ENCODE measurements around the gene RPL39. TPM values are rescaled to one million over a fixed set of nuclear protein-coding genes. Genes with fewer than 3 reads are reported as not detected.
"Not testable (repeated sequence)": the region's sequence is repeated elsewhere in the genome, so short reads cannot be mapped to it uniquely, and the experiment has no call there.

Gene RPL39
- total RNA-seq, result 1,000 to 10,000 TPM; 3,049 to 3,109 TPM

GRCh38 chrX:119791437-119792231 lies at the start of gene RPL39:
Gene RPL39, minus strand, starts transcription at chrX:119791630. Its CDS starts 54 bp downstream, at chrX:119791576.
- peak; percentile 82 for DNase-seq
- Mint-ChIP-seq H3K4me1 (ENCODE audit: low read depth) (peaks cover 29% of the 10 kb centered on the region), H3K27ac (peak within 1 kb of the TSS; percentile 95), H3K36me3 (ENCODE audit: low read depth) (peaks cover 42% of the 10 kb centered on the region), H3K27me3 (ENCODE audit: low read depth) (no peaks in the 10 kb centered on the region), H3K9me3 (no peaks in the 10 kb centered on the region), H3K4me3 (peak within 1 kb of the TSS; percentile 86)
- intact Hi-C loops (cut with micrococcal nuclease), result loop anchor here (1.0 to 5.0 kb wide), 12 partner anchors 30 to 323 kb away; partner anchors contain the start of genes NDUFA1, NKAP, NKRF and RNF113A
- CTCF ChIA-PET, result interaction anchor here (1.4 to 1.9 kb wide), 3 partner anchors 61 to 96 kb away, joined by 3 to 4 read pairs (median 3); partner anchors contain the start of gene UPF3B

- H3K9me3 Mint-ChIP-seq, result no peaks in the 10 kb centered on the region
- intact Hi-C loops (cut with micrococcal nuclease), result no loop called here
- peaks cover 31% of the 10 kb centered on the region for H3K36me3 Mint-ChIP-seq (ENCODE audit: low read depth)
- H3K27me3 Mint-ChIP-seq (ENCODE audit: low read depth), result no peaks in the 10 kb centered on the region
- DNase-seq, result no peak
- CTCF ChIA-PET, result interaction anchor here (1.3 kb wide), 1 partner anchor 12 kb away, joined by 3 read pairs; no protein-coding TSS in a partner anchor
- H3K4me3 Mint-ChIP-seq, result no peak overlapping the region
- H3K4me1 Mint-ChIP-seq (ENCODE audit: low read depth), result no peaks in the 10 kb centered on the region
- H3K27ac Mint-ChIP-seq, result no peak overlapping the region
Observed at GRCh38 chrX:119833905-119834304, 42.5 kb upstream of the RPL39 start.

GRCh38 chrX:119828446-119828845 lies 37.0 kb upstream of the RPL39 start:
- Mint-ChIP-seq H3K9me3 (no peaks in the 10 kb centered on the region), H3K27ac (no peak overlapping the region), H3K27me3 (ENCODE audit: low read depth) (no peaks in the 10 kb centered on the region), H3K4me3 (no peak overlapping the region), H3K36me3 (ENCODE audit: low read depth) (peaks cover 13% of the 10 kb centered on the region), H3K4me1 (ENCODE audit: low read depth) (peaks cover 11% of the 10 kb centered on the region)
- CTCF ChIA-PET, result no interaction called here
- no peak for DNase-seq
- intact Hi-C loops (cut with micrococcal nuclease), result no loop called here

- Mint-ChIP-seq H3K9me3 (no peaks in the 10 kb centered on the region), H3K4me3 (no peak overlapping the region), H3K4me1 (ENCODE audit: low read depth) (peaks cover 18% of the 10 kb centered on the region), H3K36me3 (ENCODE audit: low read depth) (peaks cover 10% of the 10 kb centered on the region), H3K27me3 (ENCODE audit: low read depth) (no peaks in the 10 kb centered on the region), H3K27ac (peak overlapping the region; percentile 30)
- intact Hi-C loops (cut with micrococcal nuclease), result loop anchor here (1.0 to 2.0 kb wide), 2 partner anchors 26 to 35 kb away; partner anchors contain the start of genes RPL39 and UPF3B
- CTCF ChIA-PET, result no interaction called here
- peak; percentile 38 for DNase-seq
Observed at GRCh38 chrX:119826399-119826959, 35.0 kb upstream of the RPL39 start.

- intact Hi-C loops (cut with micrococcal nuclease); DNase-seq; H3K36me3 Mint-ChIP-seq (ENCODE audit: low read depth); H3K4me3 Mint-ChIP-seq; H3K9me3 Mint-ChIP-seq; CTCF ChIA-PET; H3K27ac Mint-ChIP-seq; H3K27me3 Mint-ChIP-seq (ENCODE audit: low read depth): not testable (repeated sequence)
- H3K4me1 Mint-ChIP-seq (ENCODE audit: low read depth), result peaks cover 18% of the 10 kb centered on the region
Observed at GRCh38 chrX:119824221-119824620, 32.8 kb upstream of the RPL39 start.

GRCh38 chrX:119821703-119822102 lies 30.3 kb upstream of the RPL39 start:
- H3K36me3 Mint-ChIP-seq (ENCODE audit: low read depth); H3K9me3 Mint-ChIP-seq; DNase-seq; H3K27ac Mint-ChIP-seq; H3K4me3 Mint-ChIP-seq; CTCF ChIA-PET; H3K27me3 Mint-ChIP-seq (ENCODE audit: low read depth): not testable (repeated sequence)
- H3K4me1 Mint-ChIP-seq (ENCODE audit: low read depth), result peaks cover 14% of the 10 kb centered on the region
- intact Hi-C loops (cut with micrococcal nuclease), result loop anchor here (1.0 kb wide), 2 partner anchors 29 to 31 kb away; partner anchors contain the start of gene UPF3B

GRCh38 chrX:119817130-119817690 lies 25.8 kb upstream of the RPL39 start:
- H3K4me1 Mint-ChIP-seq (ENCODE audit: low read depth), result peaks cover 5% of the 10 kb centered on the region
- H3K27ac Mint-ChIP-seq, result no peak overlapping the region
- no peaks in the 10 kb centered on the region for H3K9me3 Mint-ChIP-seq
- no peaks in the 10 kb centered on the region for H3K27me3 Mint-ChIP-seq (ENCODE audit: low read depth)
- no peak for DNase-seq
- intact Hi-C loops (cut with micrococcal nuclease), result no loop called here
- no peak overlapping the region for H3K4me3 Mint-ChIP-seq
- CTCF ChIA-PET, result no interaction called here
- H3K36me3 Mint-ChIP-seq (ENCODE audit: low read depth), result peaks cover 1% of the 10 kb centered on the region

- intact Hi-C loops (cut with micrococcal nuclease), result no loop called here
- Mint-ChIP-seq H3K27me3 (ENCODE audit: low read depth) (no peaks in the 10 kb centered on the region), H3K36me3 (ENCODE audit: low read depth) (peaks cover 1% of the 10 kb centered on the region), H3K27ac (no peak overlapping the region), H3K9me3 (no peaks in the 10 kb centered on the region), H3K4me3 (no peak overlapping the region), H3K4me1 (ENCODE audit: low read depth) (no peaks in the 10 kb centered on the region)
- CTCF ChIA-PET, result no interaction called here
- no peak for DNase-seq
Observed at GRCh38 chrX:119816300-119816699, 24.9 kb upstream of the RPL39 start.

- intact Hi-C loops (cut with micrococcal nuclease), result no loop called here
- DNase-seq, result no peak
- Mint-ChIP-seq H3K4me1 (ENCODE audit: low read depth) (no peaks in the 10 kb centered on the region), H3K27ac (no peak overlapping the region), H3K9me3 (no peaks in the 10 kb centered on the region), H3K4me3 (no peak overlapping the region), H3K36me3 (ENCODE audit: low read depth) (peaks cover 2% of the 10 kb centered on the region), H3K27me3 (ENCODE audit: low read depth) (no peaks in the 10 kb centered on the region)
- CTCF ChIA-PET, result no interaction called here
Observed at GRCh38 chrX:119809185-119809666, 17.8 kb upstream of the RPL39 start.

GRCh38 chrX:119808461-119808860 lies 17.0 kb upstream of the RPL39 start:
- H3K9me3 Mint-ChIP-seq; H3K27ac Mint-ChIP-seq; H3K4me1 Mint-ChIP-seq (ENCODE audit: low read depth); H3K27me3 Mint-ChIP-seq (ENCODE audit: low read depth); CTCF ChIA-PET; DNase-seq; H3K4me3 Mint-ChIP-seq; intact Hi-C loops (cut with micrococcal nuclease); H3K36me3 Mint-ChIP-seq (ENCODE audit: low read depth): not testable (repeated sequence)

GRCh38 chrX:119802546-119802945 lies 11.1 kb upstream of the RPL39 start:
- Mint-ChIP-seq H3K4me3 (no peak overlapping the region), H3K4me1 (ENCODE audit: low read depth) (no peaks in the 10 kb centered on the region), H3K9me3 (no peaks in the 10 kb centered on the region), H3K27ac (no peak overlapping the region), H3K36me3 (ENCODE audit: low read depth) (peaks cover 4% of the 10 kb centered on the region), H3K27me3 (ENCODE audit: low read depth) (no peaks in the 10 kb centered on the region)
- CTCF ChIA-PET, result no interaction called here
- DNase-seq, result no peak
- intact Hi-C loops (cut with micrococcal nuclease), result no loop called here

- no peak for DNase-seq
- Mint-ChIP-seq H3K27me3 (ENCODE audit: low read depth) (no peaks in the 10 kb centered on the region), H3K4me3 (no peak overlapping the region), H3K27ac (no peak overlapping the region), H3K4me1 (ENCODE audit: low read depth) (no peaks in the 10 kb centered on the region), H3K36me3 (ENCODE audit: low read depth) (peaks cover 4% of the 10 kb centered on the region), H3K9me3 (no peaks in the 10 kb centered on the region)
- CTCF ChIA-PET, result no interaction called here
- intact Hi-C loops (cut with micrococcal nuclease), result no loop called here
Observed at GRCh38 chrX:119801253-119802221, 10.1 kb upstream of the RPL39 start.
